PC-9 (cell line): ENCODE results near the gene VEPH1. TPM values are rescaled to one million over a fixed set of nuclear protein-coding genes. Genes with fewer than 3 reads are reported as not detected.

Experiments
- BruUV-seq: library from RNA; stranded (reverse); fragments of 400-500 nt; replicated peaks from 2 replicates; lab custom pipeline; 2021; lab: Mats Ljungman, UMichigan
- CTCF ChIA-PET: fragments of 300-600 bp; sonication (Branson Sonifier 250); formaldehyde crosslinking; loops from one replicate; lab custom pipeline; 2022; ENCODE audit warnings: antibody characterized with exemption; lab: Charles Lee
- POLR2A ChIA-PET: fragments of 300-600 bp; sonication (Branson Sonifier 250); formaldehyde crosslinking; loops from one replicate; lab custom pipeline; 2022; ENCODE audit warnings: antibody characterized with exemption; ENCODE audit not compliant: unreplicated experiment; lab: Charles Lee
- DNase-seq, 2 experiments: peaks; one replicate each; pipeline versions ENCODE4 v3.0.0 to v3.0.0-alpha.2; 2015 to 2022; ENCODE audit warnings: mixed read lengths in 1 of 2
- H2AFZ ChIP-seq: fragments of 200-600 bp; sonication (generic); 2 replicates; pipeline ENCODE4 v1.8.1; 2017; ENCODE audit warnings: antibody characterized with exemption
- H3F3A ChIP-seq: fragments of 200-600 bp; sonication (generic); 2 replicates; pipeline ENCODE4 v1.8.1; 2017; ENCODE audit warnings: antibody characterized with exemption, mild to moderate bottlenecking, low read depth; ENCODE audit not compliant: insufficient read depth
- H3K27ac ChIP-seq: fragments of 200-600 bp; sonication (generic); 2 replicates; pipeline ENCODE4 v1.6.1; 2016; ENCODE audit warnings: mixed run types
- H3K27me3 ChIP-seq: fragments of 200-600 bp; sonication (generic); 2 replicates; pipeline ENCODE4 v1.6.1; 2016; ENCODE audit warnings: low read depth, mixed run types; ENCODE audit not compliant: insufficient read depth
- H3K36me3 ChIP-seq: fragments of 200-600 bp; sonication (generic); 2 replicates; pipeline ENCODE4 v1.6.1; 2016; ENCODE audit warnings: low read depth, mixed run types
- H3K4me1 ChIP-seq: fragments of 200-600 bp; sonication (generic); replicated peaks from 2 replicates; pipeline ENCODE4 v1.6.1; 2016; ENCODE audit warnings: mixed run types; ENCODE audit not compliant: insufficient read depth
- H3K4me2 ChIP-seq: fragments of 200-600 bp; sonication (generic); 2 replicates; pipeline ENCODE4 v1.6.1; 2017; ENCODE audit warnings: mixed run types
- H3K4me3 ChIP-seq: fragments of 200-600 bp; sonication (generic); 2 replicates; pipeline ENCODE4 v1.6.1; 2016; ENCODE audit warnings: mixed run types
- H3K79me2 ChIP-seq: fragments of 200-600 bp; sonication (generic); 2 replicates; pipeline ENCODE4 v1.6.1; 2017; ENCODE audit warnings: low read depth, mixed run types
- H3K9me2 ChIP-seq: fragments of 200-600 bp; sonication (generic); 2 replicates; pipeline ENCODE4 v1.8.1; 2017; ENCODE audit warnings: mild to moderate bottlenecking; ENCODE audit not compliant: insufficient read depth
- H3K9me3 ChIP-seq: fragments of 200-600 bp; sonication (generic); 2 replicates; pipeline ENCODE4 v1.8.1; 2016; ENCODE audit warnings: low read depth; ENCODE audit not compliant: insufficient read depth
- H4K20me1 ChIP-seq: fragments of 200-600 bp; sonication (generic); 2 replicates; pipeline ENCODE4 v1.8.1; 2017; ENCODE audit not compliant: insufficient read depth
- CTCF ChIP-seq: fragments of 200-600 bp; sonication (generic); conservative IDR thresholded peaks from 2 replicates; pipeline ENCODE4 v1.6.1; 2017; ENCODE audit warnings: mixed run types, antibody characterized with exemption, mild to moderate bottlenecking, moderate library complexity
- EZH2 ChIP-seq: fragments of 200-600 bp; sonication (generic); IDR thresholded peaks from 2 replicates; pipeline ENCODE4 v1.8.0; 2017; ENCODE audit warnings: antibody characterized with exemption, low read depth
- intact Hi-C: fragments of 100-400 bp; cut with micrococcal nuclease; formaldehyde crosslinking; loops from one replicate; pipeline ENCODE4 v1.10.0; 2022; ENCODE audit not compliant: unreplicated experiment
- total RNA-seq: library from RNA; stranded (reverse); gene quantifications from 2 replicates; pipeline ENCODE4 v1.2.3, GENCODE V29; 2021

VEPH1 gene
- total RNA-seq, 1 experiment from 2014 or later, result 4.0 TPM

GRCh38 chr3:157472648-157473047, 30.6 kb downstream of the VEPH1 start:
- Histone ChIP-seq H3K79me2 (no peaks in the 10 kb centered on the region), H3F3A (no peaks in the 10 kb centered on the region), H3K27me3 (no peaks in the 10 kb centered on the region), H3K9me3 (no peaks in the 10 kb centered on the region), H3K4me2 (no peak overlapping the region), H3K4me3 (no peak overlapping the region), H2AFZ (no peak overlapping the region), H3K9me2 (no peaks in the 10 kb centered on the region), H4K20me1 (no peaks in the 10 kb centered on the region), H3K36me3 (no peaks in the 10 kb centered on the region), H3K27ac (no peak overlapping the region), H3K4me1 (no peaks in the 10 kb centered on the region)
- TF ChIP-seq CTCF, result no peak
- TF ChIP-seq EZH2, result no peak
- DNase-seq, result no peak
- ChIA-PET CTCF (no interaction called here), POLR2A (no interaction called here)
- intact Hi-C loops, result no loop called here
- BruUV-seq, result no TSS peak

GRCh38 chr3:157471064-157471463, 32.2 kb downstream of the VEPH1 start:
- no peaks in the 10 kb centered on the region for H3K9me3 ChIP-seq
- POLR2A ChIA-PET, result interaction anchor here (0.6 kb wide), 1 partner anchor 181 kb away, joined by 7 read pairs; no protein-coding TSS in a partner anchor
- intact Hi-C loops, result no loop called here
- no peak overlapping the region for H2AFZ ChIP-seq
- CTCF ChIA-PET, result no interaction called here
- no peaks in the 10 kb centered on the region for H4K20me1 ChIP-seq
- H3F3A ChIP-seq, result no peaks in the 10 kb centered on the region
- no peaks in the 10 kb centered on the region for H3K9me2 ChIP-seq
- no peak overlapping the region for H3K27ac ChIP-seq
- TF ChIP-seq EZH2 (no peak), CTCF (no peak)
- H3K4me2 ChIP-seq, result no peak overlapping the region
- BruUV-seq, result no TSS peak
- DNase-seq, result no peak
- H3K4me3 ChIP-seq, result no peak overlapping the region
- no peaks in the 10 kb centered on the region for H3K79me2 ChIP-seq
- no peaks in the 10 kb centered on the region for H3K4me1 ChIP-seq
- H3K27me3 ChIP-seq, result no peaks in the 10 kb centered on the region
- H3K36me3 ChIP-seq, result no peaks in the 10 kb centered on the region

GRCh38 chr3:157469561-157470294, 33.5 kb downstream of the VEPH1 start:
- Histone ChIP-seq H3K4me1 (no peaks in the 10 kb centered on the region), H2AFZ (no peak overlapping the region), H3K79me2 (no peaks in the 10 kb centered on the region), H3K27me3 (no peaks in the 10 kb centered on the region), H3K9me3 (no peaks in the 10 kb centered on the region), H3K4me2 (no peak overlapping the region), H3K36me3 (no peaks in the 10 kb centered on the region), H3K4me3 (no peak overlapping the region), H3K9me2 (no peaks in the 10 kb centered on the region; the same call in 1 of the 2 replicates), H3K27ac (no peak overlapping the region), H3F3A (no peaks in the 10 kb centered on the region), H4K20me1 (no peaks in the 10 kb centered on the region)
- intact Hi-C loops, result no loop called here
- POLR2A ChIA-PET, result interaction anchor here (0.7 kb wide), 1 partner anchor 965 kb away, joined by 4 read pairs; no protein-coding TSS in a partner anchor
- TF ChIP-seq EZH2 (no peak), CTCF (no peak)
- DNase-seq, result no peak
- BruUV-seq, result no TSS peak
- CTCF ChIA-PET, result no interaction called here
